EL (cell line): ENCODE results near the gene TAS2R3.
"Not testable (repeated sequence)": the region's sequence is repeated elsewhere in the genome, so short reads cannot be mapped to it uniquely, and the experiment has no call there.

Experiments
- DNase-seq: peaks from one replicate; pipeline ENCODE4 v3.0.0-alpha.2; 2016

TAS2R3 gene

GRCh38 chr7:141763797-141764196 is at the start of gene TAS2R3:
Gene TAS2R3 (plus strand): TSS chr7:141764097. CDS start chr7:141764159, 62 bp downstream.
- no peak for DNase-seq

GRCh38 chr7:141714571-141714970 is 49.3 kb upstream of the TAS2R3 start:
- no peak for DNase-seq

- DNase-seq, result no peak
These were observed 48.9 kb upstream of the TAS2R3 start for GRCh38 chr7:141715018-141715417.

GRCh38 chr7:141715794-141716689 is 47.9 kb upstream of the TAS2R3 start:
- no peak for DNase-seq

- DNase-seq, result no peak
These were observed 46.4 kb upstream of the TAS2R3 start for GRCh38 chr7:141717450-141717849.

- DNase-seq, result no peak
These were observed 41.4 kb upstream of the TAS2R3 start for GRCh38 chr7:141722529-141722928.

GRCh38 chr7:141729020-141729419 is 34.9 kb upstream of the TAS2R3 start:
- no peak for DNase-seq

GRCh38 chr7:141731476-141732149 is 32.3 kb upstream of the TAS2R3 start:
- DNase-seq, result peak; percentile 3

- no peak for DNase-seq
These were observed 26.6 kb upstream of the TAS2R3 start for GRCh38 chr7:141737118-141737835.

- peak; percentile 95 for DNase-seq
These were observed 25.9 kb upstream of the TAS2R3 start, which contains the start of gene SSBP1 for GRCh38 chr7:141737836-141738591. Gene SSBP1 (plus strand): TSS chr7:141738358. CDS start chr7:141739167, 809 bp downstream.

- DNase-seq, result no peak
These were observed 25.3 kb upstream of the TAS2R3 start for GRCh38 chr7:141738592-141739013.

- DNase-seq, result no peak
These were observed 24.6 kb upstream of the TAS2R3 start for GRCh38 chr7:141739250-141739649.

- DNase-seq, result no peak
These were observed 21.7 kb upstream of the TAS2R3 start for GRCh38 chr7:141742229-141742628.

GRCh38 chr7:141744131-141744530 is 19.8 kb upstream of the TAS2R3 start:
- DNase-seq, result no peak

- peak; percentile 15 for DNase-seq
These were observed 15.5 kb upstream of the TAS2R3 start for GRCh38 chr7:141748396-141748795.

GRCh38 chr7:141751904-141752303 is 12.0 kb upstream of the TAS2R3 start:
- DNase-seq, result peak; percentile 3

- no peak for DNase-seq
These were observed 11.3 kb upstream of the TAS2R3 start for GRCh38 chr7:141752634-141753033.

- peak; percentile 32 for DNase-seq
These were observed 9.0 kb upstream of the TAS2R3 start for GRCh38 chr7:141754939-141755338.

- DNase-seq, result not testable (repeated sequence)
These were observed 6.2 kb downstream of the TAS2R3 start for GRCh38 chr7:141770083-141770583.

GRCh38 chr7:141776374-141776773 is 12.5 kb downstream of the TAS2R3 start, which contains the start of gene TAS2R4:
Gene TAS2R4 (plus strand): TSS chr7:141776674. CDS start chr7:141778489, 1,815 bp downstream.
- no peak for DNase-seq

GRCh38 chr7:141785706-141786552 is 22.0 kb downstream of the TAS2R3 start:
- DNase-seq, result peak; percentile 44
